HG02884 (cell line): Measurements from ENCODE around the gene SCN3A.
A peak's percentile ranks its signal among the peaks of the same experiment; 100 is the strongest.

Source experiments
- ATAC-seq: cut with Tn5 transposase; IDR thresholded peaks from one replicate; pipeline ENCODE4 v1.9.1; 2021; ENCODE audit warnings: mild to moderate bottlenecking, moderate library complexity; ENCODE audit not compliant: unreplicated experiment

Gene SCN3A

GRCh38 chr2:165203689-165204559 lies at the start of gene SCN3A:
TSS of gene SCN3A (minus strand) at chr2:165204050. CDS start at chr2:165176394, 27,656 bp downstream.
- peak; percentile 64 for ATAC-seq

GRCh38 chr2:165253178-165253577 lies 49.3 kb upstream of the SCN3A start:
- ATAC-seq, result no peak

GRCh38 chr2:165251366-165251765 lies 47.5 kb upstream of the SCN3A start:
- no peak for ATAC-seq

GRCh38 chr2:165248238-165248637 lies 44.4 kb upstream of the SCN3A start:
- ATAC-seq, result no peak

- ATAC-seq, result no peak
Measured at GRCh38 chr2:165245081-165245793, 41.4 kb upstream of the SCN3A start.

GRCh38 chr2:165240916-165241315 lies 37.1 kb upstream of the SCN3A start:
- no peak for ATAC-seq

GRCh38 chr2:165239856-165240515 lies 36.1 kb upstream of the SCN3A start:
- ATAC-seq, result no peak

- ATAC-seq, result peak; percentile 68
Measured at GRCh38 chr2:165239230-165239629, 35.4 kb upstream of the SCN3A start, which contains the start of gene SCN2A. TSS of gene SCN2A (plus strand) at chr2:165239414. CDS start at chr2:165295824, 56,410 bp downstream.

- no peak for ATAC-seq
Measured at GRCh38 chr2:165238295-165238694, 34.4 kb upstream of the SCN3A start.

GRCh38 chr2:165237056-165237455 lies 33.2 kb upstream of the SCN3A start:
- ATAC-seq, result no peak

- ATAC-seq, result no peak
Measured at GRCh38 chr2:165227571-165227970, 23.7 kb upstream of the SCN3A start.

- no peak for ATAC-seq
Measured at GRCh38 chr2:165224941-165225340, 21.1 kb upstream of the SCN3A start.

- ATAC-seq, result no peak
Measured at GRCh38 chr2:165219481-165219880, 15.6 kb upstream of the SCN3A start.

GRCh38 chr2:165214093-165214492 lies 10.2 kb upstream of the SCN3A start:
- ATAC-seq, result no peak

GRCh38 chr2:165208094-165208493 lies 4.2 kb upstream of the SCN3A start:
- ATAC-seq, result no peak

GRCh38 chr2:165205865-165206264 lies 2.0 kb upstream of the SCN3A start:
- ATAC-seq, result no peak

GRCh38 chr2:165202239-165202638 lies 1.6 kb downstream of the SCN3A start:
- no peak for ATAC-seq

- ATAC-seq, result no peak
Measured at GRCh38 chr2:165198181-165198580, 5.7 kb downstream of the SCN3A start.

- no peak for ATAC-seq
Measured at GRCh38 chr2:165197346-165197745, 6.5 kb downstream of the SCN3A start.

- no peak for ATAC-seq
Measured at GRCh38 chr2:165196411-165196810, 7.4 kb downstream of the SCN3A start.

GRCh38 chr2:165193178-165193777 lies 10.6 kb downstream of the SCN3A start:
- ATAC-seq, result peak; percentile 97
